HCT116 (cell line): ENCODE data around the gene ARRDC3.

Experiments used
- CTCF ChIP-seq, 3 experiments: fragments of 200-600 bp in 1 of 3; sonication (generic) in 1 of 3; IDR thresholded peaks in 2 of 3; conservative IDR thresholded peaks in 1 of 3; 2 replicates each; pipeline ENCODE4 v1.5.1; 2012 to 2017; ENCODE audit warnings: low read depth in 2 of 3, low read length in 2 of 3, antibody characterized with exemption in 1 of 3, borderline replicate concordance in 1 of 3, control low read depth in 1 of 3, mild to moderate bottlenecking in 1 of 3, mixed read lengths in 1 of 3, mixed run types in 1 of 3, moderate library complexity in 1 of 3; ENCODE audit not compliant: insufficient read depth in 1 of 3
- EGR1 ChIP-seq: IDR thresholded peaks from 2 replicates; pipeline ENCODE4 v1.6.1; 2012; ENCODE audit warnings: low read depth
- MAX ChIP-seq: IDR thresholded peaks from 2 replicates; pipeline ENCODE4 v1.6.1; 2012
- POLR2A ChIP-seq: IDR thresholded peaks from 2 replicates; pipeline ENCODE4 v1.7.0; 2011; ENCODE audit warnings: borderline replicate concordance; ENCODE audit not compliant: insufficient read depth, insufficient read length; ENCODE audit errors: extremely low read depth
- REST ChIP-seq: IDR thresholded peaks from 2 replicates; pipeline ENCODE4 v1.6.1; 2012; ENCODE audit warnings: low read depth

GRCh38 chr5:91369480-91369879 is 13.6 kb downstream of the ARRDC3 start:
- no peak for TF ChIP-seq CTCF (IDR thresholded peaks at IDR 0.05 in 2 of 3, conservative IDR thresholded peaks at IDR 0.05 in 1 of 3; ENCODE audit: borderline replicate concordance in 1 of 3, insufficient read depth in 1 of 3, low read depth in 2 of 3, low read length in 2 of 3)
- TF ChIP-seq REST: no peak
- no peak for TF ChIP-seq MAX
- TF ChIP-seq POLR2A: no peak
- no peak for TF ChIP-seq EGR1
